Large intestine (tissue), 3 donors: ENCODE data around the gene KLK14. TPM values are rescaled to one million over a fixed set of nuclear protein-coding genes. Genes with fewer than 3 reads are reported as not detected.

ENCODE experiments used
- DNase-seq, 2 donors: peaks; one replicate each; pipeline versions ENCODE4 v3.0.0 to v3.0.0-alpha.2; 2013
- H3K27ac ChIP-seq: one replicate; pipeline ENCODE4 v1.5.1; 2013; ENCODE audit warnings: low read length
- H3K27me3 ChIP-seq: 2 replicates; pipeline ENCODE4 v1.6.1; 2013; ENCODE audit warnings: low read length; ENCODE audit not compliant: control insufficient read depth, insufficient read depth
- H3K36me3 ChIP-seq: 2 replicates; pipeline ENCODE4 v1.6.1; 2013; ENCODE audit warnings: low read length; ENCODE audit not compliant: control insufficient read depth, insufficient read depth
- H3K4me1 ChIP-seq: one replicate; pipeline ENCODE4 v1.6.1; 2013; ENCODE audit warnings: low read length; ENCODE audit not compliant: control insufficient read depth, insufficient read depth
- H3K4me3 ChIP-seq: one replicate; pipeline ENCODE4 v1.5.1; 2013; ENCODE audit warnings: low read length
- H3K9me3 ChIP-seq: one replicate; pipeline ENCODE4 v1.6.1; 2013; ENCODE audit warnings: mild to moderate bottlenecking, low read depth, low read length, moderate library complexity; ENCODE audit not compliant: control insufficient read depth
- WGBS: methylation state at CpG from one replicate; pipeline ENCODE4 v1.1.5; 2013; ENCODE audit warnings: low lambda C conversion rate; ENCODE audit not compliant: insufficient coverage; 5-methylcytosine and 5-hydroxymethylcytosine counted together
- polyA plus RNA-seq: library from polyadenylated mRNA; unstranded; fragments of 120-200 nt; gene quantifications from one replicate; pipeline ENCODE4 v1.2.1, GENCODE V29; 2013

The KLK14 gene
- polyA plus RNA-seq, 1 donor: 0.12 TPM

GRCh38 chr19:51044327-51044726 is 38.4 kb downstream of the KLK14 start:
- no peaks in the 10 kb centered on the region for H3K27me3 ChIP-seq
- no peak overlapping the region for H3K27ac ChIP-seq
- H3K9me3 ChIP-seq: no peaks in the 10 kb centered on the region
- WGBS: no CpG with 5 or more reads among the region's 11 CpGs
- no peaks in the 10 kb centered on the region for H3K4me1 ChIP-seq
- H3K36me3 ChIP-seq: no peaks in the 10 kb centered on the region
- no peak for DNase-seq
- H3K4me3 ChIP-seq: no peak overlapping the region

DNA sequence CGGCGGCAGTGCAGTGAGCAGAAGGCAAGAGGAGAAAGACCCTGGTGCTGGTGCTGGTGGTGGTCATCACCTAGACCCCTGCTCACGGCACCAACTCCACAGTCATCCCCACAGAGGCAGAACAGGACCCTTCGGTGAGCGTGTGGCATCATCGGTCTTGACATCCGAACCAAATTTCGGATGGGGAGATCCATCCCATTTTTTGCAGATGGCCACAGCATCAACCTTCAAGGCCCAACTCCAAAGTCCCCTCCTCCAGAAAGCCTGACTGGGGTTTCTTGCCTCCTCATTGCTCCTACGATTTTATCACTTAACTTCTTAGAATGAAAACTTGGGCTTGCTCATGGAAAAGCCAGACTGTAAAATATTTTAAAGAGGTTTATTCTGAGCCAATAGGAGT is 39.2 kb downstream of the KLK14 start:
- H3K9me3 ChIP-seq: no peaks in the 10 kb centered on the region
- no peak overlapping the region for H3K27ac ChIP-seq
- H3K4me1 ChIP-seq: no peaks in the 10 kb centered on the region
- H3K4me3 ChIP-seq: no peak overlapping the region
- H3K27me3 ChIP-seq: no peaks in the 10 kb centered on the region
- no peaks in the 10 kb centered on the region for H3K36me3 ChIP-seq
- 100% methylated on average over 4 of the region's 9 CpGs for WGBS
- no peak for DNase-seq

GRCh38 chr19:51040151-51040550 is 42.5 kb downstream of the KLK14 start:
- Histone ChIP-seq H3K4me3 (no peak overlapping the region), H3K36me3 (no peaks in the 10 kb centered on the region), H3K9me3 (no peaks in the 10 kb centered on the region), H3K27ac (no peak overlapping the region), H3K27me3 (no peaks in the 10 kb centered on the region), H3K4me1 (no peaks in the 10 kb centered on the region)
- no peak for DNase-seq
- 100% methylated on average over 1 of the region's 6 CpGs for WGBS

DNA sequence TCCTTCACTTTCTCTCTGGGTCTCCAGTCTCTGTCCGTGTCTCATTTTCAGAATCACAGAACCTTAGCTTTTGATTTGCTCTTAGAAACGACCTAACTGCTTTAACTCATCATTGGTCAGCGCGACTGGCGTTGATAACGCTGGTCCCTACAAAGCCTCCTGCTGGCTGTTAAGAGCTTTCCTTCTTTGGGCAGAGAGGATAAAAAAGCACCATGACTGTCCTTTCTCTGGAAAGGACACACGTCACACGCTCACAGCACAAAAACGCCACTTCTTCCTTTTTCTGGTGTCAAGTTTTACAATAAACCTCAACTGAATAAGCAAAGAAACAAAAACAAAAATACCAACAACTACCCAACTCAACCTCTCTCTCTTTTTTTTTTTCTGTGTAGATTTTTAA is 46.2 kb downstream of the KLK14 start:
- H3K27ac ChIP-seq: no peak overlapping the region
- no peak overlapping the region for H3K4me3 ChIP-seq
- no peaks in the 10 kb centered on the region for H3K9me3 ChIP-seq
- no peak for DNase-seq
- peaks cover 2% of the 10 kb centered on the region for H3K27me3 ChIP-seq
- H3K4me1 ChIP-seq: no peaks in the 10 kb centered on the region
- 40% methylated on average over 3 of the region's 9 CpGs for WGBS
- H3K36me3 ChIP-seq: no peaks in the 10 kb centered on the region

DNA sequence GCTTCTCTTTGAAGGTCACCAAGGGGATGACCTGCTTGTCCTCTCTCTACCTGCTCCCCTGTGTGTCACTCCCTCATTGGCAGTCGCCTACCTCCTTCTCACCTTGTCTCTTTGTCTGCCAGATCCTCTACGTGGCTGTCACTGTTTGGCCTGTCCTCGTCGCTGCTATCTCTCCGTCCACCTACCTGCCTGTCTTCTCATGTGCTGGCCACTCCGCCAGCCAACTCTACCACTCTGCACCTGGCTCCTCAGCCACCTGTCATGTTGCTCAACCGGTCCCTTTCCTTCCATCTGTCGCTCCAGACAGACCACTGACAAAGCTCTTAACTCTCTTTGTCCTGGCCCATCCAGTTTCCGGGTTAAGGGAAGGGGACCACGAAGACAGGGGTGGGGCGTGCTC is 48.0 kb downstream of the KLK14 start, which contains the start of gene KLK12:
Gene KLK12 (minus strand): TSS at position 299 of the 400 bp plus-strand sequence. CDS start 381 bp downstream, outside the sequence.
- H3K4me1 ChIP-seq: no peaks in the 10 kb centered on the region
- H3K9me3 ChIP-seq: no peaks in the 10 kb centered on the region
- H3K27ac ChIP-seq: no peak within 1 kb of the TSS
- no peak within 1 kb of the TSS for H3K4me3 ChIP-seq
- H3K27me3 ChIP-seq: peaks cover 2% of the 10 kb centered on the region
- no peaks in the 10 kb centered on the region for H3K36me3 ChIP-seq
- no CpG with 5 or more reads among the region's 11 CpGs for WGBS
- peak in 1 of 2 donors; percentile 44 for DNase-seq

GRCh38 chr19:51031880-51032225 is 50.8 kb downstream of the KLK14 start:
- Histone ChIP-seq H3K36me3 (no peaks in the 10 kb centered on the region), H3K27ac (no peak overlapping the region)

GRCh38 chr19:51031220-51031879 is 51.3 kb downstream of the KLK14 start:
- Histone ChIP-seq H3K27me3 (peaks cover 9% of the 10 kb centered on the region), H3K4me1 (no peaks in the 10 kb centered on the region), H3K27ac (no peak overlapping the region), H3K36me3 (no peaks in the 10 kb centered on the region), H3K9me3 (no peaks in the 10 kb centered on the region), H3K4me3 (no peak overlapping the region)
- DNase-seq: no peak
- WGBS: no CpG with 5 or more reads among the region's 7 CpGs

More at GRCh38 chr19:51031880-51032225, 50.8 kb downstream of the KLK14 start:
- Histone ChIP-seq H3K9me3 (no peaks in the 10 kb centered on the region), H3K27me3 (peaks cover 9% of the 10 kb centered on the region), H3K4me3 (no peak overlapping the region), H3K4me1 (no peaks in the 10 kb centered on the region)
- no peak for DNase-seq
- WGBS: no CpG with 5 or more reads among the region's 28 CpGs

- H3K27me3 ChIP-seq: peaks cover 13% of the 10 kb centered on the region
- H3K9me3 ChIP-seq: no peaks in the 10 kb centered on the region
- H3K4me1 ChIP-seq: no peaks in the 10 kb centered on the region
- 70% methylated on average over 2 of the region's 13 CpGs for WGBS
- H3K4me3 ChIP-seq: no peak overlapping the region
- H3K27ac ChIP-seq: no peak overlapping the region
- DNase-seq: no peak
- H3K36me3 ChIP-seq: no peaks in the 10 kb centered on the region
Observed at GRCh38 chr19:51030631-51031030, 52.1 kb downstream of the KLK14 start.

GRCh38 chr19:51029718-51030117 is 53.0 kb downstream of the KLK14 start:
- Histone ChIP-seq H3K4me1 (no peaks in the 10 kb centered on the region), H3K27ac (no peak overlapping the region), H3K4me3 (no peak overlapping the region), H3K36me3 (no peaks in the 10 kb centered on the region), H3K9me3 (no peaks in the 10 kb centered on the region), H3K27me3 (peaks cover 14% of the 10 kb centered on the region)
- no CpG with 5 or more reads among the region's 2 CpGs for WGBS
- no peak for DNase-seq
